OCI-LY3 (cell line): ENCODE data around the gene IGFBPL1.

Source experiments
- CTCF ChIP-seq: fragments of 200-600, 300-600 bp; sonication (generic); IDR thresholded peaks from 2 replicates; pipeline ENCODE4 v1.5.1; 2014; ENCODE audit warnings: antibody characterized with exemption, low read length, low read depth
- EZH2phosphoT487 ChIP-seq: fragments of 200-600 bp; shearing (Covaris generic); IDR thresholded peaks from 2 replicates; pipeline ENCODE4 v1.6.1; 2018; ENCODE audit warnings: antibody characterized with exemption, mixed run types, low read depth

DNA sequence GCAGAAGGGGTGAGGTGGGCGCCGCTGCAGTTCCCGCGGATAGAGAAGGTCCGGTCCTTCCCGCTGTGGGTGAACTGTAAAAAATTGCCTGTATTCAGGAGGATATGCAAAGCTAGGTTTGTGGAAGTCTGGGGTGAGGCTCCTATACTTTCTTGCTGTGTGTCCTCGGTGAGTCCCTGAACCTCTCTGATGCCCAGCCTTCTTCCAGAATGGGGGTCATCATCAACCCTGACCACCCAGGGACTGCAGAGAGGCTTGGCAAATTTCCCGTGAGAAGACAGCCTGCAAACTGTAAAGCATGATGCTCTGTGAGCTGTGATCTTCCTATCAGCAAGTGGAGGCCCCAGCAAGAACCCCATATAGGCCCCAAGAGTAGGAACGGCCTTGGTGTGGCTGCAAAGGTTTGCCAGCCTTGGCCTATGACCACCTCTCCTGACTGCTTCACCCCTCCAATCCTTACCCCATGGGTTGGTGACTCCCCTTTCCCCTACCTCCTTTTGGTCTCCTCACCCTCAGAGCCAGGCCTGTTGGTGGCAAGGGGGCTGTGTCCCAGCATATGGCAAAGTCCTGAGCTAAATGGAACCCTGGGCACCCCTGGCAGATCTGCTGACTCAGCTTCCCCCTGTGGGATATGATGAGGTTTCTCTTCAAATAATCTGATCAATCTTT lies 31.0 kb downstream of the IGFBPL1 start:
- TF ChIP-seq CTCF (no peak), EZH2phosphoT487 (no peak)
